ENCODE data around the gene ADA.

- TF ChIP-seq POLR2A (IDR thresholded peaks at IDR 0.05), result no peak
- no peak for TF ChIP-seq CTCF (IDR thresholded peaks at IDR 0.05)
Measured at GRCh38 chr20:44681796-44682566, 30.5 kb upstream of the ADA start.
